CD4-positive, alpha-beta T cell (primary cell): ENCODE data around the gene TXLNA. TPM values are rescaled to one million over a fixed set of nuclear protein-coding genes. Genes with fewer than 3 reads are reported as not detected.
A peak's percentile ranks its signal among the peaks of the same experiment; 100 is the strongest.

Experiments used
- ATAC-seq: fragments of 200-7000 bp; cut with Tn5 transposase; one replicate; pipeline ENCODE4 v1.10.0; 2022; ENCODE audit warnings: mild to moderate bottlenecking; ENCODE audit not compliant: poor library complexity
- CTCF ChIA-PET: fragments of 350-600 bp; sonication (Branson Sonifier 250); formaldehyde crosslinking; loops from one replicate; lab custom pipeline; 2021; ENCODE audit warnings: antibody characterized with exemption, inconsistent platforms; lab: Charles Lee
- POLR2A ChIA-PET: fragments of 350-600 bp; sonication (Branson Sonifier 250); formaldehyde crosslinking; loops from one replicate; lab custom pipeline; 2021; ENCODE audit warnings: antibody characterized with exemption, inconsistent platforms; lab: Charles Lee
- DNase-seq, 14 experiments: peaks; one replicate each; pipeline ENCODE4 v3.0.0-alpha.2; 2013 to 2020; ENCODE audit warnings: mixed read lengths in 2 of 14
- H3K27ac ChIP-seq, 2 donors: one replicate each; pipeline versions ENCODE4 v1.5.1 to v1.7.0; 2013; ENCODE audit warnings: low read length in 2 of 2, low read depth in 1 of 2, mild to moderate bottlenecking in 1 of 2
- H3K27me3 ChIP-seq, 2 experiments: 1 replicate in 1 of 2; 2 replicates in 1 of 2; pipeline versions ENCODE4 v1.6.1 to v1.7.0; 2013; ENCODE audit warnings: low read length in 2 of 2, control low read depth in 1 of 2, mild to moderate bottlenecking in 1 of 2, moderate library complexity in 1 of 2; ENCODE audit not compliant: insufficient read depth in 2 of 2, control insufficient read depth in 1 of 2
- H3K36me3 ChIP-seq: one replicate; pipeline ENCODE4 v1.6.1; 2013; ENCODE audit warnings: low read length, control low read depth; ENCODE audit not compliant: insufficient read depth
- H3K4me1 ChIP-seq: one replicate; pipeline ENCODE4 v1.6.1; 2013; ENCODE audit warnings: low read length, control low read depth; ENCODE audit not compliant: insufficient read depth
- H3K4me3 ChIP-seq: one replicate; pipeline ENCODE4 v1.5.1; 2013; ENCODE audit warnings: mild to moderate bottlenecking, low read length, moderate library complexity
- H3K9me3 ChIP-seq, 2 experiments: 1 replicate in 1 of 2; 2 replicates in 1 of 2; pipeline versions ENCODE4 v1.6.1 to v1.7.0; 2013; ENCODE audit warnings: low read length in 2 of 2, mild to moderate bottlenecking in 2 of 2, control low read depth in 1 of 2, moderate library complexity in 1 of 2; ENCODE audit not compliant: control insufficient read depth in 1 of 2, insufficient read depth in 1 of 2
- H3K27ac Mint-ChIP-seq: one replicate; pipeline ENCODE4 v1.8.0; 2020; ENCODE audit warnings: mixed read lengths
- H3K27me3 Mint-ChIP-seq: one replicate; pipeline ENCODE4 v1.8.0; 2021; ENCODE audit warnings: mixed read lengths
- H3K36me3 Mint-ChIP-seq: one replicate; pipeline ENCODE4 v1.8.0; 2021; ENCODE audit warnings: low read depth, mixed read lengths
- H3K4me1 Mint-ChIP-seq: one replicate; pipeline ENCODE4 v1.8.0; 2021; ENCODE audit warnings: low read depth, mixed read lengths
- H3K4me3 Mint-ChIP-seq: one replicate; pipeline ENCODE4 v1.8.0; 2020; ENCODE audit warnings: mild to moderate bottlenecking, mixed read lengths
- H3K9me3 Mint-ChIP-seq: one replicate; pipeline ENCODE4 v1.8.0; 2020; ENCODE audit warnings: mixed read lengths
- intact Hi-C, 2 experiments: fragments of 100-400 bp; cut with DNase I in 1 of 2; cut with micrococcal nuclease in 1 of 2; formaldehyde crosslinking; loops; one replicate each; pipeline versions ENCODE4 v1.15.1 to v1.9.0; 2023 to 2025; cut with DNase I, micrococcal nuclease
- total RNA-seq, 174 experiments: library from RNA in 2 of 174; stranded (reverse) in 2 of 174; gene quantifications; one replicate each; pipeline ENCODE4 v1.2.3 and lab custom pipeline; 2021 to 2026
- TF ChIP-seq, protein P1 (sequence below): fragments of 200-600 bp; IDR thresholded peaks from one replicate; pipeline ENCODE4 v1.8.0; 2022; ENCODE audit warnings: antibody characterized with exemption, mild to moderate bottlenecking

Gene TXLNA
- total RNA-seq, 2 experiments from 2014 or later = 6.3 to 6.4 TPM

DNA sequence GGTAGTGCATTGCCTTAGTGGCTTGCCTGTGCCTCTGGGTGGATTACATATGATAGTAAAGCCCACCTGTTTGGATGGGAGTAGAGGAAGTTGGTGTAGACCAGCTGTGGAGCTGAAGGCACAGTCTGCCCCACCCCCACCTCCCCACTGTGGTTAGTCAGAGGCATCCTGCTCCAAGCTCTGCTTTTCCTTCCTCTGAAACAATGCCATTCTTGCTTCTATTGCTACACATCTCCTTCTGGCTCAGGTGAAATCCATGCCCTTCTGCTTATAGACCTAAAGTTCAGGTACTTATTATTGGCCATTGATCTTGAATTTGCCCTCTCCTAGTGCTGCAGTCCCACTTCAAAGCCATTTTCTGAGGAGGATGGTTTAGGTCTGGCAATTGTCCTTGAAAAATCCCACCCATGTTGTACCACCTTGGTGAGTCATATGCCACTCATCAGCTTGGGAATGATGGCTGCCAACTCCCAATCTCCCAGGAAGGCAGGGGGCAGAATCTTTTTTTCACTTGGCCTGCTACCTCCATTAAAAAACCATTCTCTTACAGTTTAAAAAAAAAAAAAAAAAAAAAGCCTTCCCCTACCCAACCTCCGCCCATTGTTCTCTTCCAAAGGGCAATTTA lies 6.7 kb upstream of the TXLNA start:
- peaks cover 19% of the 10 kb centered on the region for H3K4me1 Mint-ChIP-seq
- H3K4me3 Mint-ChIP-seq = no peak overlapping the region
- no peaks in the 10 kb centered on the region for H3K9me3 Mint-ChIP-seq
- H3K27ac Mint-ChIP-seq = peak overlapping the region; percentile 18
- H3K27me3 Mint-ChIP-seq = no peaks in the 10 kb centered on the region
- Histone ChIP-seq H3K4me1 (peaks cover 3% of the 10 kb centered on the region), H3K36me3 (peaks cover 51% of the 10 kb centered on the region), H3K27me3 (no peaks in the 10 kb centered on the region), H3K9me3 (no peaks in the 10 kb centered on the region), H3K27ac (peak overlapping the region in 1 of 2 donors; percentile 24), H3K4me3 (no peak overlapping the region)
- ChIA-PET CTCF (no interaction called here), POLR2A (no interaction called here)
- intact Hi-C loops = no loop called here
- TF ChIP-seq, protein P1, sequence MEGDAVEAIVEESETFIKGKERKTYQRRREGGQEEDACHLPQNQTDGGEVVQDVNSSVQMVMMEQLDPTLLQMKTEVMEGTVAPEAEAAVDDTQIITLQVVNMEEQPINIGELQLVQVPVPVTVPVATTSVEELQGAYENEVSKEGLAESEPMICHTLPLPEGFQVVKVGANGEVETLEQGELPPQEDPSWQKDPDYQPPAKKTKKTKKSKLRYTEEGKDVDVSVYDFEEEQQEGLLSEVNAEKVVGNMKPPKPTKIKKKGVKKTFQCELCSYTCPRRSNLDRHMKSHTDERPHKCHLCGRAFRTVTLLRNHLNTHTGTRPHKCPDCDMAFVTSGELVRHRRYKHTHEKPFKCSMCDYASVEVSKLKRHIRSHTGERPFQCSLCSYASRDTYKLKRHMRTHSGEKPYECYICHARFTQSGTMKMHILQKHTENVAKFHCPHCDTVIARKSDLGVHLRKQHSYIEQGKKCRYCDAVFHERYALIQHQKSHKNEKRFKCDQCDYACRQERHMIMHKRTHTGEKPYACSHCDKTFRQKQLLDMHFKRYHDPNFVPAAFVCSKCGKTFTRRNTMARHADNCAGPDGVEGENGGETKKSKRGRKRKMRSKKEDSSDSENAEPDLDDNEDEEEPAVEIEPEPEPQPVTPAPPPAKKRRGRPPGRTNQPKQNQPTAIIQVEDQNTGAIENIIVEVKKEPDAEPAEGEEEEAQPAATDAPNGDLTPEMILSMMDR = no peak
- DNase-seq = peak in 1 of 14 experiments; percentile 31
- peaks cover 66% of the 10 kb centered on the region for H3K36me3 Mint-ChIP-seq
- no peak for ATAC-seq

DNA sequence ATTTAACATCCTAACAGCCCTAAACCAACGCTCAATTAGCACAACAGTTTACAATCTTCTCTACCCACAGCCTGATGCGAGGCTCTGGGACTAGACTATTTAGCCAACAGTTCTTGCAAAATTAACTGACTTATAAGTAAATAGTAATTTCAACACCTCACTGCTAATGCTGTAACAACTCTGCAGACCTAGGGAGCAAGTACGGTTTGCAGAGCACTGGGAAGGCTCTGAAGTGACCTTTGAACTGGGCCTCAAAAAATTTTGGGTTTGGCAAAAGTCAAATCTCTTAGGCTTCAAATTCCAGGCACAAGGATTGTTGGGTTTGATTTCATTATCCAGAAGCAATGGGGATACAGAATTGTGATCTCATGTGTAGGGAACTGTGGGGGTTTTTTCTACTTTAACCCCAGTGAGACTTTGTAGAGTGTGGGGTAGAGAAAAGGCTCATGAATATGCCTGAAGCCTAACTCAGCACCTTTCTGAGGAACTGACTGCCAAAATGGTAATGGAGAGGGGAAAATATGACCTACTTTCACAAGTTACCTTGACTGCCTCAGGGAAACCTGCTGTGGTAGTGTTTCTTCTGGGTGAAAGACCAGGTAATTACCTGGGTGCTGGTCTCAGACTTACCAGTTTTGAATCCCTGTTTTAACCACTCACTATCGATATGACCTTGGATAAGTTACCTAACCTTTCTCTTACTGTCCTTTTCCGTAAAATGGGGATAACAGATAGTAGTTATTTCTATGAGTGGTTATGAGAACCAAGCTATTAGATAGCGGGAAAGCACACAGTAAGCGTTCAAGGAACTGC lies 889 bp upstream of the TXLNA start:
- intact Hi-C loops = loop anchor here in 1 of 2 experiments (1.0 kb wide), 2 partner anchors 70 to 216 kb away; partner anchors contain the start of genes BSDC1 and KPNA6
- peak overlapping the region; percentile 91 for H3K4me3 Mint-ChIP-seq
- ChIA-PET CTCF (interaction anchor here (1.2 kb wide), 1 partner anchor 106 kb away, joined by 4 read pairs; the partner anchor contains the start of gene TMEM39B), POLR2A (interaction anchor here (0.6 to 4.0 kb wide), 15 partner anchors 19 to 534 kb away, joined by 3 to 41 read pairs (median 5); partner anchors contain the start of genes BSDC1, CCDC28B, KPNA6 and LCK)
- TF ChIP-seq, protein P1 = no peak
- Histone ChIP-seq H3K9me3 (no peaks in the 10 kb centered on the region), H3K36me3 (no peaks in the 10 kb centered on the region), H3K27ac (peak overlapping the region; percentile 77 to 93), H3K4me3 (peak overlapping the region; percentile 90), H3K27me3 (no peaks in the 10 kb centered on the region), H3K4me1 (peaks cover 36% of the 10 kb centered on the region)
- H3K9me3 Mint-ChIP-seq = no peaks in the 10 kb centered on the region
- DNase-seq = no peak
- H3K36me3 Mint-ChIP-seq = peaks cover 49% of the 10 kb centered on the region
- H3K27me3 Mint-ChIP-seq = no peaks in the 10 kb centered on the region
- H3K27ac Mint-ChIP-seq = peak overlapping the region; percentile 93
- ATAC-seq = no peak
- peaks cover 41% of the 10 kb centered on the region for H3K4me1 Mint-ChIP-seq

DNA sequence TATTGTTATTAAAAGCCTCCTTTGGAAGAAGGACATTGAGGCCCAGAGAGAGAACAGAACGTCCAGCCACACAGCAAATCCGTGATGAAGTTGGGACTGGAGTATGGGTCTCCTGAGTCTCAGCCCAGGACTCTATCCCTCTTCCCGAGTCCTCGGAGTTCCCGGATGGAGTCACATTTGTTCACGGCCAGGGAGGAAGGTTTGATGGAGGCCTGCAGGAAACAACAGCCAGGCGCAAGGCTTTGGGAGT lies 357 bp upstream of the TXLNA start:
- peak overlapping the region; percentile 77 to 93 for H3K27ac ChIP-seq
- H3K4me1 Mint-ChIP-seq = peaks cover 44% of the 10 kb centered on the region
- H3K4me3 Mint-ChIP-seq = peak overlapping the region; percentile 91
- ATAC-seq (no peak), DNase-seq (no peak)
- intact Hi-C loops = loop anchor here in 1 of 2 experiments (1.0 kb wide), 2 partner anchors 71 to 215 kb away; partner anchors contain the start of genes BSDC1 and KPNA6
- H3K27me3 Mint-ChIP-seq = no peaks in the 10 kb centered on the region
- H3K27ac Mint-ChIP-seq = peak overlapping the region; percentile 93
- no peaks in the 10 kb centered on the region for H3K27me3 ChIP-seq
- peaks cover 5% of the 10 kb centered on the region for H3K36me3 ChIP-seq
- peaks cover 51% of the 10 kb centered on the region for H3K36me3 Mint-ChIP-seq
- H3K4me1 ChIP-seq = peaks cover 41% of the 10 kb centered on the region
- no peaks in the 10 kb centered on the region for H3K9me3 ChIP-seq
- TF ChIP-seq, protein P1 = no peak
- H3K4me3 ChIP-seq = peak overlapping the region; percentile 90
- ChIA-PET POLR2A (interaction anchor here (0.6 to 4.0 kb wide), 16 partner anchors 18 to 535 kb away, joined by 3 to 41 read pairs (median 5); partner anchors contain the start of genes BSDC1, CCDC28B, KPNA6 and LCK), CTCF (interaction anchor here (1.2 kb wide), 1 partner anchor 106 kb away, joined by 4 read pairs; the partner anchor contains the start of gene TMEM39B)
- H3K9me3 Mint-ChIP-seq = no peaks in the 10 kb centered on the region
